GM23248 (cell line): Measurements from ENCODE around the gene GPC1. TPM values are rescaled to one million over a fixed set of nuclear protein-coding genes. Genes with fewer than 3 reads are reported as not detected.
A peak's percentile ranks its signal among the peaks of the same experiment; 100 is the strongest.

Experiments used
- DNase-seq: peaks from one replicate; pipeline ENCODE4 v3.0.0-alpha.2; 2015
- H2AFZ ChIP-seq: fragments of 200-600 bp; sonication (generic); 2 replicates; pipeline ENCODE4 v1.6.1; 2016; ENCODE audit warnings: antibody characterized with exemption
- H3F3A ChIP-seq: fragments of 200-600 bp; sonication (generic); 2 replicates; pipeline ENCODE4 v1.6.1; 2016; ENCODE audit warnings: mild to moderate bottlenecking, antibody characterized with exemption, mixed run types; ENCODE audit not compliant: insufficient read depth
- H3K27ac ChIP-seq: fragments of 200-600 bp; sonication (generic); 2 replicates; pipeline ENCODE4 v1.5.1; 2016; ENCODE audit warnings: mild to moderate bottlenecking
- H3K27me3 ChIP-seq: fragments of 200-600 bp; sonication (generic); replicated peaks from 2 replicates; pipeline ENCODE4 v1.6.1; 2016; ENCODE audit warnings: mild to moderate bottlenecking; ENCODE audit not compliant: insufficient read depth
- H3K36me3 ChIP-seq: fragments of 200-600 bp; sonication (generic); 2 replicates; pipeline ENCODE4 v1.6.1; 2016; ENCODE audit warnings: low read depth, mild to moderate bottlenecking
- H3K4me1 ChIP-seq: fragments of 200-600 bp; sonication (generic); 2 replicates; pipeline ENCODE4 v1.6.1; 2016; ENCODE audit warnings: mild to moderate bottlenecking; ENCODE audit not compliant: insufficient read depth
- H3K4me2 ChIP-seq: fragments of 200-600 bp; sonication (generic); one replicate; pipeline ENCODE4 v1.6.1; 2016; ENCODE audit warnings: mild to moderate bottlenecking; ENCODE audit not compliant: unreplicated experiment
- H3K4me3 ChIP-seq: fragments of 200-600 bp; sonication (generic); 2 replicates; pipeline ENCODE4 v1.5.1; 2016; ENCODE audit warnings: mild to moderate bottlenecking
- H3K79me2 ChIP-seq: fragments of 200-600 bp; sonication (generic); 2 replicates; pipeline ENCODE4 v1.6.1; 2016; ENCODE audit warnings: mild to moderate bottlenecking; ENCODE audit not compliant: insufficient read depth
- H3K9ac ChIP-seq: fragments of 200-600 bp; sonication (generic); 2 replicates; pipeline ENCODE4 v1.6.1; 2016; ENCODE audit warnings: mild to moderate bottlenecking
- H3K9me2 ChIP-seq: fragments of 200-600 bp; sonication (generic); 2 replicates; pipeline ENCODE4 v1.6.1; 2016; ENCODE audit warnings: mixed run types, mild to moderate bottlenecking, moderate library complexity; ENCODE audit not compliant: insufficient read depth
- H3K9me3 ChIP-seq: fragments of 200-600 bp; sonication (generic); one replicate; pipeline ENCODE4 v1.6.1; 2017; ENCODE audit warnings: low read depth
- H4K20me1 ChIP-seq: fragments of 200-600 bp; sonication (generic); 2 replicates; pipeline ENCODE4 v1.6.0; 2016; ENCODE audit not compliant: insufficient read depth
- EZH2 ChIP-seq: fragments of 200-600 bp; sonication (generic); IDR thresholded peaks from 2 replicates; pipeline ENCODE4 v1.6.1; 2018; ENCODE audit warnings: antibody characterized with exemption, mild to moderate bottlenecking; ENCODE audit not compliant: insufficient read depth, poor library complexity, severe bottlenecking
- EZH2phosphoT487 ChIP-seq: fragments of 200-600 bp; sonication (generic); IDR thresholded peaks from 2 replicates; pipeline ENCODE4 v1.6.1; 2018; ENCODE audit warnings: antibody characterized with exemption, moderate library complexity, mild to moderate bottlenecking, low read depth; ENCODE audit not compliant: insufficient read depth
- WGBS, 2 experiments: methylation state at CpG; one replicate each; pipeline ENCODE4 v1.1.6; 2015 to 2017; ENCODE audit warnings: low lambda C conversion rate in 2 of 2, low coverage in 1 of 2; ENCODE audit errors: missing lambda C conversion rate in 2 of 2; 5-methylcytosine and 5-hydroxymethylcytosine counted together
- in situ Hi-C: fragments of 300-500 bp; cut with MboI; formaldehyde crosslinking; loops from 2 replicates; pipeline ENCODE4 v1.15.0; 2020
- polyA plus RNA-seq: library from polyadenylated mRNA; unstranded; fragments of >200 nt; fragmentation: Nextera tagmentation; extraction: Ambion mirVana; gene quantifications from 2 replicates; pipeline ENCODE4 v1.2.1, GENCODE V29; 2016
- total RNA-seq: library from RNA; depleted of rRNA; stranded (reverse); fragments of >200 nt; shearing (Covaris generic); gene quantifications from 2 replicates; pipeline ENCODE4 v1.2.3, GENCODE V29; 2014

GPC1 gene
- total and polyA plus RNA-seq, 2 experiments from 2014 or later = 66.4 to 88.2 TPM

- DNase-seq = no peak
- no peak overlapping the region for H3K27ac ChIP-seq
- no peaks in the 10 kb centered on the region for H3K79me2 ChIP-seq
- H3K4me2 ChIP-seq = no peak overlapping the region
- no peaks in the 10 kb centered on the region for H3K9me2 ChIP-seq
- no peaks in the 10 kb centered on the region for H3F3A ChIP-seq
- no peaks in the 10 kb centered on the region for H3K9me3 ChIP-seq
- H2AFZ ChIP-seq = no peak overlapping the region
- no peaks in the 10 kb centered on the region for H3K36me3 ChIP-seq
- in situ Hi-C loops = no loop called here
- no peaks in the 10 kb centered on the region for H4K20me1 ChIP-seq
- H3K9ac ChIP-seq = no peak overlapping the region
- peaks cover 4% of the 10 kb centered on the region; the same call in 1 of the 2 replicates for H3K4me1 ChIP-seq
- WGBS, 2 experiments = 94 to 96% methylated on average over 28 to 31 of the region's 31 CpGs
- no peak overlapping the region for H3K4me3 ChIP-seq
- H3K27me3 ChIP-seq = no peaks in the 10 kb centered on the region
- no peak for TF ChIP-seq EZH2
Observed at GRCh38 chr2:240511351-240512108, 76.1 kb downstream of the GPC1 start.

GRCh38 chr2:240512109-240512485 lies 76.6 kb downstream of the GPC1 start:
- no peaks in the 10 kb centered on the region for H3K9me3 ChIP-seq
- in situ Hi-C loops = no loop called here
- TF ChIP-seq EZH2 (no peak), EZH2phosphoT487 (no peak)
- H3K4me1 ChIP-seq = peaks cover 4% of the 10 kb centered on the region; the same call in 1 of the 2 replicates
- no peaks in the 10 kb centered on the region for H3K79me2 ChIP-seq
- WGBS, 2 experiments = 90 to 95% methylated on average over 11 of the region's 11 CpGs
- no peaks in the 10 kb centered on the region for H3K36me3 ChIP-seq
- H3K4me3 ChIP-seq = no peak overlapping the region
- no peak overlapping the region for H3K27ac ChIP-seq
- H3K9ac ChIP-seq = no peak overlapping the region
- no peaks in the 10 kb centered on the region for H3F3A ChIP-seq
- no peaks in the 10 kb centered on the region for H3K9me2 ChIP-seq
- no peak overlapping the region for H2AFZ ChIP-seq
- no peak overlapping the region for H3K4me2 ChIP-seq
- no peak for DNase-seq
- H3K27me3 ChIP-seq = no peaks in the 10 kb centered on the region
- H4K20me1 ChIP-seq = no peaks in the 10 kb centered on the region

GRCh38 chr2:240512666-240513535 lies 77.4 kb downstream of the GPC1 start:
- Histone ChIP-seq H3K9me2 (no peaks in the 10 kb centered on the region), H3K9me3 (no peaks in the 10 kb centered on the region), H3K9ac (no peak overlapping the region), H3K79me2 (no peaks in the 10 kb centered on the region), H3F3A (no peaks in the 10 kb centered on the region), H3K36me3 (no peaks in the 10 kb centered on the region), H3K27ac (no peak overlapping the region), H3K4me2 (no peak overlapping the region), H3K27me3 (no peaks in the 10 kb centered on the region), H2AFZ (no peak overlapping the region), H3K4me1 (peaks cover 4% of the 10 kb centered on the region; the same call in 1 of the 2 replicates), H3K4me3 (no peak overlapping the region), H4K20me1 (no peaks in the 10 kb centered on the region)
- TF ChIP-seq EZH2phosphoT487 (no peak), EZH2 (no peak)
- no peak for DNase-seq
- in situ Hi-C loops = no loop called here
- WGBS, 2 experiments = 88% methylated on average over 21 of the region's 21 CpGs

- Histone ChIP-seq H3K27me3 (no peaks in the 10 kb centered on the region), H3K27ac (peak overlapping the region; percentile 49), H3K79me2 (no peaks in the 10 kb centered on the region), H4K20me1 (no peaks in the 10 kb centered on the region), H2AFZ (peak overlapping the region; percentile 72), H3K4me3 (peak overlapping the region; percentile 23; the same call in 1 of the 2 replicates), H3F3A (no peaks in the 10 kb centered on the region), H3K4me1 (peaks cover 4% of the 10 kb centered on the region; the same call in 1 of the 2 replicates), H3K9me3 (no peaks in the 10 kb centered on the region), H3K9me2 (no peaks in the 10 kb centered on the region), H3K36me3 (no peaks in the 10 kb centered on the region), H3K4me2 (peak overlapping the region; percentile 53), H3K9ac (peak overlapping the region; percentile 33; the same call in 1 of the 2 replicates)
- TF ChIP-seq EZH2phosphoT487 = no peak
- no peak for TF ChIP-seq EZH2
- WGBS, 2 experiments = 19 to 20% methylated on average over 13 of the region's 13 CpGs
- DNase-seq = peak; percentile 96
- in situ Hi-C loops = no loop called here
Observed at GRCh38 chr2:240513549-240514287, 78.3 kb downstream of the GPC1 start.
